DMS153 treated with DMSO at 0.1 percent for 48 hours (cell line): ENCODE results near the gene STXBP2.

Source experiments
- DNase-seq: peaks from one replicate; lab custom pipeline; 2025; ENCODE audit not compliant: unreplicated experiment; lab: John Stamatoyannopoulos, UW

Gene STXBP2

DNA sequence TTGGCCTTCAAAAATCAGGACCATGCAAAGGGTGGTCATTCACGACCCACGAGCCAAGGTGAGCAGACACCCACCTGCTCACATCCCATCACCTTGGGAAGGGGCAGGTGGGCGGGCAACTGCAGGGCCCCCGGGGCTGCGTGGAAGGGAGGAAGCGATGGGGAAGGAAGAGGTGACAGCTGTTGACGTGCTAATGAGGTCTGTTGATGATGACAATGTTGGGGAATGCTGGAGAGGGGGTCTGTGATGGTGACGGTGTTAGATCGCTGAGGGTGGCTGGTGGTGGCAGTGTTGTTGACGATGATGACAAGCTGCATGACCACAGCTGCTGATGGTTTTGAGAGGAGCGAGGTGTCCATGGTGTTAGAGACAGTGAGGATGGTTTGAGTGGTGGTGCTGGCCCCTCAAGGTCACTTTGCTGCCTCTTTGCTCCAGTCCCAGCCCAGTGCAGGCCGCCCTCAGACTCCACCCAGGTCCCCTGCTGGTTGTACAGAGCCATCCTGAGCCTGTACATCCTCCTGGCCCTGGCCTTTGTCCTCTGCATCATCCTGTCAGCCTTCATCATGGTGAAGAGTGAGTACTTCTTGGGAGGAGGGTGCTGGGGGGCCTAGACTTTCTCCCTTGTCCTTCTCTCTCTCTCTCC lies 40.9 kb downstream of the STXBP2 start:
- DNase-seq: no peak

DNA sequence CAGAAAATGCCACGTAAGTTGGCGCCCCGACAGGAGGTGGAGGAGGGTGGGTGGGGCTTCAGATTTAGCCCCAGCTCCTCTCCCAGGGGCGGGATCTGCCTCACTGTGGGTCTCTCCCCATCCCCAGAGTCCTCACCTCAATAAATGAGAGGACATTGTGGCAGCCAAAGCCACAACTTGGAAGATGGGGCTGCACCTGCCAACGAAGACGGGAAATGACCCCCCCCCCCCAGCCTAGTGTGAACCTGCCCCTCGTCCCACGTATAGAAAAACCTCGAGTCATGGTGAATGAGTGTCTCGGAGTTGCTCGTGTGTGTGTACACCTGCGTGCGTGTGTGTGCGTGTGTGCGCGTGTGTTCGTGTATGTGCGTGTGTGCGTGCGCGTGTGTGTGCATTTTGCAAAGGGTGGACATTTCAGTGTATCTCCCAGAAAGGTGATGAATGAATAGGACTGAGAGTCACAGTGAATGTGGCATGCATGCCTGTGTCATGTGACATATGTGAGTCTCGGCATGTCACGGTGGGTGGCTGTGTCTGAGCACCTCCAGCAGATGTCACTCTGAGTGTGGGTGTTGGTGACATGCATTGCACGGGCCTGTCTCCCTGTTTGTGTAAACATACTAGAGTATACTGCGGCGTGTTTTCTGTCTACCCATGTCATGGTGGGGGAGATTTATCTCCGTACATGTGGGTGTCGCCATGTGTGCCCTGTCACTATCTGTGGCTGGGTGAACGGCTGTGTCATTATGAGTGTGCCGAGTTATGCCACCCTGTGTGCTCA lies 42.3 kb downstream of the STXBP2 start:
- peak; percentile 46 for DNase-seq

DNA sequence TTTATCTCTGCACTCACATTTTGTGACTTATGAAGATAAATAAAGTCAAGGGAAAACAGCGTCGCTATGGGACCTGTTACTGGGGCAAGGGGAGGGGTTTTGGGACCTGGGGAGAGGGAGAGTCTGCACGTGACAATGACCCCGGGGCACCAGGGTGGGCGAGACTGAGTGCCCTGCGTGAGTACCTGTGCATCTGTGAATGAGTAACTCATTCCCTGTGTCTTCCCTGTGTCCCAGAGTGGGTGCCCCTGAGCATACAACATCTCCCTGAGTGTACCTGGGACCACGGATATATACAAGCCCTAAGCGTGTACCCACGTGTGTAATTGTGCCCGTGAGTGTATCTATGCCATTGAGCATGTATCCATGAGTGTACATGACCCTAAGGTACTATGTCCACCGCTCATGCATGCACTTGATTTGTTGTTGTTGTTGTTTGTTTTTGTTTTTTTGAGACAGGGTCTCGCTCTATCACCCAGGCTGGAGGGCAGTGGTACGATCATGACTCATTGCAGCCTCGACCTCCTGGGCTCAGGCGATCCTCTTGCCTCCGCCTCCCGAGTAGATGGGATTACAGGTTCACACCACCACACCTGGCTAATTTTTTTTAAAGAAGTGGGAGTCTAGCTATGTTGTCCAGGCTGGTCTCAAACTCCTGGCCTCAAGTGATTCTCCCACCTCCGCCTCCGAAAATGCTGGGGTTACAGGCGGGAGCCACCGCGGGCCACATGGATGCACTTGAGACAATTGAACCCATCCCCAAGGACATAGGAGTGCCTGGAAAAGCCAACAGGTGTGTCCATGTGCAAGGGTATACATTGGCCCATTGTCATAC lies 43.1 kb downstream of the STXBP2 start:
- no peak for DNase-seq

DNA sequence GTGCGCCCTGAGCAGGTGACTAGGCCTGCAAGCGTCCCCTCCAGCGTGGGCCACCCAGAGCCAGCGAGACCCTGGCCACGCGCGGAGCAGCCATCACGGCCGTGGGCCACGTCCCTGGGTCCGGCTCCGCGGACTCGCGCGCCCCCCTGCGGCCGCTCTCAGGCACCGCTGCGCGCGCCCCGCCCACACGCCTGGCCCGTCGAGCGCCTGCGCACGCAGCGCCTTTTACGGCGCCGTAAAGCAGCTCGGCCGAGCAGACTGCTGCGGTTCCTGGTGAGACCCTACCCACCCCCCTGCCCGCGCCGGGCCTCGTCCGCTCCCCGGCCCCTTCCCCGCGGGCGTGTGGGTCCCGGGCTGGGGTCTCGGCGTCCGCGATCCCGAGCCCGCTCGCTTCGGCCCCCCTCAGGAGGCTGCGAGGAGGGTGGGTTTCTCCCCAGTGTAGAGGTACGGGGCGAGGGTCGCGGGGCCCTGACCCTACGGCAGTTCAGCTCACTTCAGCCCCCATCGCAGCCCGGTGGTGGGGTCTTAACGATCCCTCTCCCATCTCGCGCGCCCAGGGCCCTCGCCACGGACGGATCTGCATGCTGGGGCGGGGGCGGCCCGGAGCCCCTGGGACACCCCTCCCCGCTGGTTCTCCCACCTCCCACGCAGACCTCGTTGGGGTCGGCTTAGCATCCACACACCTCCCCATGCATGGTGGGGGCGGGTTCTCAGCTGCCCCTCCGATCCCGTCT lies 43.9 kb downstream of the STXBP2 start, which contains the start of gene TRAPPC5:
Gene TRAPPC5, plus strand, starts transcription at position 228 of the 734 bp plus-strand sequence. CDS start 1,421 bp downstream, outside the sequence.
- peak; percentile 40 for DNase-seq

DNA sequence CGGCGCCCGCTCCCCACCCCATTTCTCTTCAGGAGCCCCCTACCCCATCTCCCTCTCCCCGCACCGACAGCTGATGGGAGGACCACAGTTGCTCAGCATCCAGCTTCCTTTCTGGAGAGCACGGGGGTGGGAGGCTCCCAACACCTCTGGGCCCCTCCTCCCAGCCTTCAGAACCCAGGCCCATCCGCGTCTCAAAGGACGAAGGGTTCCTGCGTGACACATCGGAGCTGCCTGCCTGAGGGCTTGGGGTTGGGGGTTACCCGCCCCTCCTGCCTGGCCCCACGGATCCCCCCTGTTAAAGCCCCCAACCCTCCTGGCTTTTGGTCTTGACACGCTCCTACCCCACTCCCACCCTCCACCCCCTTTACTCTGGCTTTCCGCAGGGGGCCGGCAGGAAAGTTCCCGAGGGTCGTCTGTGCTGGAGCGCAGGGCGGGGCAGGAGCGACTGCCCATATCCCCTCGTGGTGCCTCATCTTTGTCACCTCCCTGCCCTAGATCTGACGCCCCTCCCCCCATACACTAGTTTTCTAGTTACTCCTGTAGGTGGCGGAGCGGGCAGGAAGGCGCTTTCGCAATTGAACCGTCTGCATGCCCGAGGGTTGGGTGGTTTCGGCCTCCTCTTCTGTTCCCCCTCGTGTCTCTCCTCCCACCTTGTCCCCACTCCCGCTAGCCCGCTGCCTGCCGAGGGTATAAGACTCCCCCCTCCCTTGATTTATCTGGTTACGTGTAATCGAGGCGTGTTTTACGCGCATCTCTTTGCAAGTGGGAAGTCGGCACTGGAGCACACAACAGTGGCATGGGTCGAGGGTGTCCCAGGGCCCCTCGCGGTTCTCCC lies 44.6 kb downstream of the STXBP2 start:
- no peak for DNase-seq

DNA sequence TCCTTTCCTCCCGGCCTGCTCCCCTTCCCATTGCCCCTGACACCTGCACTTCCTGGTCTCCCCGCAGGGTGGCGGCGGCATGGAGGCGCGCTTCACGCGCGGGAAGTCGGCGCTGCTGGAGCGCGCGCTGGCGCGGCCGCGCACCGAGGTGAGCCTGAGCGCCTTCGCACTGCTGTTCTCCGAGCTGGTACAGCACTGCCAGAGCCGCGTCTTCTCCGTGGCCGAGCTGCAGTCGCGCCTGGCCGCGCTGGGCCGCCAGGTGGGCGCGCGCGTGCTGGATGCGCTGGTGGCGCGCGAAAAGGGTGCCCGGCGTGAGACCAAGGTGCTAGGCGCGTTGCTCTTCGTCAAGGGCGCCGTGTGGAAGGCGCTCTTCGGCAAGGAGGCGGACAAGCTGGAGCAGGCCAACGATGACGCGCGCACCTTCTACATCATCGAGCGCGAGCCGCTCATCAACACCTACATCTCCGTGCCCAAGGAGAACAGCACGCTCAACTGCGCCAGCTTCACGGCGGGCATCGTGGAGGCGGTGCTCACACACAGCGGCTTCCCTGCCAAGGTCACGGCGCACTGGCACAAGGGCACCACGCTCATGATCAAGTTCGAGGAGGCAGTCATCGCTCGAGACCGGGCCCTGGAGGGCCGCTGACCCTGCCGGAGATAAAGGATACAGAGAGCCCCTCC lies 45.4 kb downstream of the STXBP2 start:
- DNase-seq: no peak

DNA sequence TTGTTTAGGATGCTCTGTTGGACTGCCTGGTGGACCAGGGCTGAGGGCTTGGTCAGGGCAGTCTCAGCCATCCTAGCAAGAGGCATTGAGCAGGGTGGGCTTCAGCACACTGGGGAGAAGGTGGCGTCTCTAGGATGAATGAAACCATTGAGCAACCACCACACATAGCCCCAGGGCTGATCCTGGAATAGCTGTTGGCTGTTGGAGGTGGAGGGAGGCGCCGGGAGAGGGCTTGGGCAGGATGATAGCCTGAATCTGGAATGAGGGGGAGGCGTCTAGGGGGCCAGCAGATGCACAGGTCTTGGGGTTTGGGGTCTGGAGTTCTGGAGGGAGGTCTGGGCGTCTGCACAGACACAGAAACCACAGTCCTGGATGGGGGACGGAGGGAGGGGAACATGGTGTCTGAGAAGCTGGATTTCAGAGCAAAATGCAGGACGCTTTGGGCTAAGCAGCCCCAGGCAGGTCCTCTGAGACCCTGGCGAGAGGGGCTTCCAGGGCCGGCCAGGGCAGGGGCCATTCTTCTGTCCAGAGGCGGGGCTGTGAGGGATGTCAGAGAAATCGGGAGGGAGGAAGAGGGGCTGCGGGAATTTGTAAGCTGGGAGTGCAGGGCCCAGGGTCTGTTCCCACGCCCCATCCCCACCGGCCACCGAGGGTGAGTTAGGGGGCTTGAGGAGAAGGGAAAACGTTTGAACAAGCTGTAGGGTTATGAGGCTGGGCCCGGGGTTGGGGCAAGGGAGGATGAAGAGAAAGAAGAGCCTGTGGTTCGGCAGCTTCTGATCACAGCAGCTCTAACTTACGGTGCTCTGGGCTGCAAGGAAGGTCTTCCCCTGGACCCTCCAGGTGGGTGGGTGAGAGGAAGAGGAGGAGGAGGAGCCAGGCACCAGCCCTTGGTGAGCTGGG lies 48.9 kb downstream of the STXBP2 start:
- DNase-seq: no peak

DNA sequence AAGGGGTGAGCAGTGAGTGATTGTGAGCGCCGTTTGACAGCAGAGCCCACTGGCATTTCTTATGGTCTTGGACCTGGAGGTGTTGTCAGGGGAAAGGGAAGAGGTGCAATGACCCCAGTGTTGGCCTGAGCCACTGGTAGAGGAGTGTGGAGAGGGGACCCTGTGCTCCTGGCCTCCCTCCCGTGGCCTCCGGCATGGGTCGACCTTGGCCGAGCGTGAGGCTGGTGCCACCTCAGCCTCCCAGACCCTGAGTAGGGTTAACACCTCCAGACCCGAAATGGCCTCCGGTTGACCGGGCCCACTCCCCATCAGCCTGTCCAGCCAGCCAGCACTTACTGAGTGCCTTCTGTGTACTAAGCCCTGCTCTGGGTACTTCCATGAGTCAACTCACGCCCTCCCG lies 50.3 kb downstream of the STXBP2 start:
- DNase-seq: no peak

DNA sequence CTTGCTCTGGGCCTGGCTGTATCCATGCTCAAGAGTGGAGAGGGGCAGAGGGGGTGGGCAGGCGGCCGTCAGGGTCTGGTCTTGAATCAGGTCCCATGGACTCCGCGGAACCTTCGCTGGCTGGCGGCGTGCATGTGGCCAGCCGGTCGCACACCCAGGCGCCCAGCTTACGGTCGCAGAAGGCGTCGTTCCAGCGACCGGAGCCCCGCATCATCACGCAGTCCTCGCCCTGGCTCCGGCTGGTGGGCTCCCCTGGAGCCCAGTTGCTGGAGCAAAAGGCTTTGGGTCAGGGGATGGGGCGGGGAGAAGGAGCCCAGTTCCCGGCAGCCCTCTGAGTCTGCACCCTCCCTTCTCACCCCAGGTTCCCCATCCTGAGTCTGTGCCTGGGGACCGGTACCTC lies 52.3 kb downstream of the STXBP2 start:
- no peak for DNase-seq

DNA sequence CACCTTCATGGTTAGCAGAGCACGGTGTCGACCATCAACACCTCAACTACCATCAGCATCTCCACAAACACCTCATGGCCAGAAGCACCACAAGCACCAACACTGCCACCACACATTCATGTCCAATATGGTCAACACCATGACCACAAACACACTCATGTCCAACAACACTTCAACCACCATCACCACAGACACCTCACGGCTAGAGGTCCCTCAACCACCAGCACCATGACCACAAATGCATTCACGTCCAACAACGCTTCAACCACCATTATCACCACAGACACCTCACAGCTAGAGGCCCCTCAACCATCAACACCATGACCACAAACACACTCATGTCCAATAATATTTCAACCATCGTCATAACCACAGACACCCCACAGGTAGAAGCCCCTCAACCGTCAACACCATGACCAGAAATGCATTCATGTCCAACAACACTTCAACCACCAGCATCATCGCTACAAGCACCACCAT lies 53.9 kb downstream of the STXBP2 start:
- DNase-seq: no peak

DNA sequence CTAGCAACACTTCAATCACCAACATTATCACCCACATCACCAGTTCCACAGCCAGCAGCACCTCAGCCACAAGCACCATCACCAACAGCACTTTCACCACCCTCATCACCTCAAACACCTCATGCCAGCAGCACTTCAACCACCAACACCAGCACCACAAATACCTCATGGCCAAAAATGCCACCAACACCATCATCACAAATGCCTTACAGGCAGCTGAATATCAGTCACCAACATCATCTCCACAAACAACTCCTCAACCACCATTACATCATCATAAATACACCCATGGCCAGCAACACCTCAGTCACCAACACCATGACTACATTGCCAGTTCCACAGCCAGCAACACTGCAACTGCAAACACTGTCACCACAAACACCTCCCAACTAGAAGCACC lies 54.6 kb downstream of the STXBP2 start:
- no peak for DNase-seq

DNA sequence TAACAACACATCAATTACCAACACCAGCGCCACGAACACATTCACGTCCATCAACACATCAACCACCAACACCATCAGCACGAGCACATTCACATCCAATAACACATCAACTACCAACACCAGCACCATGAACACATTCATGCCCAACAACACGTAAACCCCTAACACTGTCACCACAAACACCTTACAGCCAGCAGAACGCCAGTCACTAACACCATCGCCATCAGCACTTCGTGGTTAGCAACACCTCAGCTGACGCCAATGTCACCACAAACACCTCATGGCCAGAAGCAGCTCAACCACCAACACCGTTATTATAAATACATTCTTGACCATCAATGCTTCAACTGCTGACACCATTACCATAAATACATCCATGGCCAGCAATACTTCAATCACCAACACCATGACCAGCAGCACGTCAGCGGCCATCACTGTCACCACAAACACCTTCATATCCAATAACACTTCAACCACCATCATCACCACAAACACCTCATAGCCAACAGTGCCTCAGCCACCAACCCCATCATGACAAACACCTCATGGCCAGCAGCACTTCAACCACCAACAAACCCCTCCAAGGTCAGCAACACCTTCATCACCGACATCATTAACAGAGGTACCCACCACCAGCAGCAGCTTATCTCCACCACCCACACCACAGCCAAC lies 55.6 kb downstream of the STXBP2 start:
- DNase-seq: no peak

DNA sequence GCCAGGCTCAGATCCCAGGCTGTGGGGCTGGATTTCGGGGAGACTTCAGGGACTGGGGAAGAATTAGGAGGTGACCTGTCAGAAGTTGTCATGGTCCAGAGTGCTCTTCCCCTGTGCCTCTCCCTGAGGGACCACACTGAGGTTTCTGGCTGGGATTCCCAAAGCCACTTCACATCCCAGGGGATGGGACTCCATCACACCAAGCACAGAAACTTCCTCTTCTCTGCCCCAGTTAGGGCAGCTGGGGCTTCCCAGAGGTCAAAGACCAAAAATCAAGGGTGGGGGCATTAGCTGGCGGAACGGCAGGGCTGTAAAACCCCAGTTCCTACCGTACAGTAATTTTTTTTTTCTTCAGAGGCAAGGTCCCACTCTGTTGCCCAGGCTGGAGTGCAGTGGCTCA lies 57.6 kb downstream of the STXBP2 start:
- no peak for DNase-seq
